A549 (cell line): ENCODE results near the gene LGMN. TPM values are rescaled to one million over a fixed set of nuclear protein-coding genes. Genes with fewer than 3 reads are reported as not detected.

Experiments
- ATAC-seq, 2 experiments: fragments of 200-7000 bp in 1 of 2; fragments of >200 bp in 1 of 2; cut with Nextera tagmentation in 1 of 2; cut with Tn5 transposase in 1 of 2; 3 replicates each; pipeline versions ENCODE4 v1.8.0 to v1.9.1; 2018 to 2020; ENCODE audit warnings: mild to moderate bottlenecking in 1 of 2, moderate library complexity in 1 of 2
- CTCF ChIA-PET: fragments of 300-600 bp; sonication (Branson Sonifier 250); formaldehyde crosslinking; extraction: SDS; loops from one replicate; lab custom pipeline; 2021; ENCODE audit warnings: antibody characterized with exemption, inconsistent platforms; lab: Yijun Ruan, JAX
- POLR2A ChIA-PET: fragments of 350-600 bp; formaldehyde crosslinking; extraction: SDS; loops from one replicate; lab custom pipeline; 2021; ENCODE audit warnings: antibody characterized with exemption, inconsistent platforms; lab: Yijun Ruan, JAX
- DNase-seq, 2 experiments: peaks; one replicate each; pipeline versions ENCODE4 v3.0.0 to v3.0.0-alpha.2; 2011 to 2016; ENCODE audit warnings: low read depth in 1 of 2, low spot score in 1 of 2
- FAIRE-seq: peaks from 2 replicates; lab custom pipeline; 2011; peaks lifted over from hg19 to GRCh38; lab: Jason Lieb, UNC
- H3K27ac ChIP-seq, 2 experiments: fragments of >200 bp; sonication (Bioruptor Twin); formaldehyde crosslinking; 3 replicates each; pipeline ENCODE4 v1.5.1; 2016 to 2017
- H3K4me1 ChIP-seq: fragments of >200 bp; sonication (Bioruptor Twin); formaldehyde crosslinking; 3 replicates; pipeline ENCODE4 v1.6.1; 2016
- H3K4me2 ChIP-seq: fragments of >200 bp; sonication (Bioruptor Twin); formaldehyde crosslinking; 3 replicates; pipeline ENCODE4 v1.6.1; 2016
- H3K4me3 ChIP-seq: fragments of >200 bp; sonication (Bioruptor Twin); formaldehyde crosslinking; 3 replicates; pipeline ENCODE4 v1.5.1; 2016
- H3K9me3 ChIP-seq: fragments of >200 bp; sonication (Bioruptor Twin); formaldehyde crosslinking; 3 replicates; pipeline ENCODE4 v1.6.1; 2016
- BCL3 ChIP-seq: fragments of >200 bp; sonication (Bioruptor Twin); formaldehyde crosslinking; IDR thresholded peaks from 3 replicates; pipeline ENCODE4 v1.6.1; 2016
- CBX8 ChIP-seq: fragments of 200-600 bp; sonication (generic); IDR thresholded peaks from 2 replicates; pipeline ENCODE4 v1.6.1; 2016
- ELK1 ChIP-seq: fragments of 150-350 bp; IDR thresholded peaks from 2 replicates; pipeline ENCODE4 v1.6.1; 2014; ENCODE audit warnings: low read depth, mild to moderate bottlenecking, low read length
- EP300 ChIP-seq, 2 experiments: fragments of >200 bp; sonication (Bioruptor Twin); formaldehyde crosslinking; IDR thresholded peaks; 2 replicates in 1 of 2; 3 replicates in 1 of 2; pipeline ENCODE4 v1.6.1; 2016 to 2017
- FOXS1 ChIP-seq: fragments of 250-450 bp; sonication (Bioruptor Pico); IDR thresholded peaks from 2 replicates; pipeline ENCODE4 v1.5.0; 2020; ENCODE audit warnings: mild to moderate bottlenecking, moderate library complexity
- GATA3 ChIP-seq: IDR thresholded peaks from 2 replicates; pipeline ENCODE4 v1.6.1; 2012; ENCODE audit warnings: borderline replicate concordance
- HMGXB4 ChIP-seq: fragments of 250-450 bp; sonication (Bioruptor Pico); IDR thresholded peaks from 2 replicates; pipeline ENCODE4 v1.5.0; 2021; ENCODE audit warnings: mild to moderate bottlenecking, moderate library complexity, borderline replicate concordance
- HOXA7 ChIP-seq: fragments of 250-450 bp; sonication (Bioruptor Pico); IDR thresholded peaks from 2 replicates; pipeline ENCODE4 v1.5.0; 2020; ENCODE audit warnings: mild to moderate bottlenecking, moderate library complexity
- JUNB ChIP-seq: fragments of >200 bp; sonication (Bioruptor Twin); formaldehyde crosslinking; IDR thresholded peaks from 2 replicates; pipeline ENCODE4 v1.6.1; 2016
- MAZ ChIP-seq: fragments of 150-350 bp; IDR thresholded peaks from 2 replicates; pipeline ENCODE4 v1.6.1; 2014; ENCODE audit warnings: antibody characterized with exemption, low read depth, low read length, borderline replicate concordance
- MYC ChIP-seq: IDR thresholded peaks from 2 replicates; pipeline ENCODE4 v1.6.1; 2012; ENCODE audit warnings: mild to moderate bottlenecking, inconsistent platforms, low read length, improper control_type of control experiment, borderline replicate concordance
- PBX3 ChIP-seq: IDR thresholded peaks from 2 replicates; pipeline ENCODE4 v1.6.1; 2012
- PHF8 ChIP-seq: fragments of 200-600 bp; sonication (generic); IDR thresholded peaks from 2 replicates; pipeline ENCODE4 v1.6.1; 2016; ENCODE audit warnings: low read depth, mild to moderate bottlenecking, antibody characterized with exemption, moderate library complexity, borderline replicate concordance
- RCOR1 ChIP-seq: fragments of 150-350 bp; IDR thresholded peaks from 2 replicates; pipeline ENCODE4 v1.6.1; 2014; ENCODE audit warnings: antibody characterized with exemption, low read length, low read depth
- REST ChIP-seq: fragments of 200-600 bp; sonication (generic); IDR thresholded peaks from 2 replicates; pipeline ENCODE4 v1.6.1; 2016; ENCODE audit warnings: antibody characterized with exemption, mild to moderate bottlenecking, moderate library complexity
- RFX5 ChIP-seq: fragments of 450-650 bp; IDR thresholded peaks from 2 replicates; pipeline ENCODE4 v1.7.1; 2014; ENCODE audit warnings: antibody characterized with exemption, mild to moderate bottlenecking, moderate library complexity
- TFCP2L1 ChIP-seq: fragments of 250-450 bp; sonication (Bioruptor Pico); IDR thresholded peaks from 2 replicates; pipeline ENCODE4 v1.5.0; 2021; ENCODE audit warnings: mild to moderate bottlenecking
- ZFP36 ChIP-seq: fragments of 450-650 bp; IDR thresholded peaks from 2 replicates; pipeline ENCODE4 v1.6.1; 2014; ENCODE audit warnings: borderline replicate concordance; ENCODE audit not compliant: partially characterized antibody
- WGBS: methylation state at CpG from one replicate; pipeline ENCODE4 v1.1.6; 2017; ENCODE audit errors: missing lambda C conversion rate; 5-methylcytosine and 5-hydroxymethylcytosine counted together
- polyA plus RNA-seq, 4 experiments: library from polyadenylated mRNA; depleted of rRNA in 3 of 4; stranded (reverse); fragments of >200 nt; fragmentation: RNase III in 1 of 4; extraction: RNeasy Plus Mini Kit Qiagen cat#74134 plus additional on column Dnase treatment in 1 of 4; gene quantifications; 2 replicates in 3 of 4; 3 replicates in 1 of 4; pipeline ENCODE4 v1.2.3, GENCODE V29; 2011 to 2017
- TF ChIP-seq, protein P1 (sequence below): fragments of >200 bp; sonication (Bioruptor Twin); formaldehyde crosslinking; IDR thresholded peaks from 2 replicates; pipeline ENCODE4 v1.6.1; 2016
- TF ChIP-seq, protein P2 (sequence below): fragments of >200 bp; sonication (Bioruptor Twin); formaldehyde crosslinking; IDR thresholded peaks from 3 replicates; pipeline ENCODE4 v1.5.1; 2016
- TF ChIP-seq, protein P3 (sequence below): fragments of 250-450 bp; sonication (Bioruptor Pico); IDR thresholded peaks from 2 replicates; pipeline ENCODE4 v1.5.0; 2020; ENCODE audit warnings: low read depth, mild to moderate bottlenecking, moderate library complexity

Gene LGMN
- polyA plus RNA-seq, 2 of the 4 experiments (the other 2 are of a cell fraction), result 70.4 to 106 TPM

GRCh38 chr14:92717571-92718042, 30.8 kb downstream of the LGMN start (continued):
- TF ChIP-seq GATA3, result no peak

DNA sequence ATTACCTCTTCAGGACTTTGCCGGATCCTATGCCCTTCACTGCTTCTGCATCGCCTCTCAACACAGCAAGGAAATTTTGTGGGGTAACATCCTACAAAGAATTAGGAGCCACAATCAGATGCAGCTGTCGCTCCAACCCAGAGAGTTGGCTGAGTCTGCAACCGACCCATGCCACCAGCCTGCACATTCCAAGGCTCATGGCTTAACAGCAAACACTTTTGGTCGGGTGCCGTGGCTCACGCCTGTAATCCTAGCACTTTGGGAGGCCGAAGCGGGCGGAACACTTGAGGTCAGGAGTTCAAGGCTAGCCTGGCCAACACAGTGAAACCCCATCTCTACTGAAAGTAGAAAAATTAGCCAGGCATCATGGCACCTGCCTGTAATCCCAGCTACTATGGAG, 32.3 kb downstream of the LGMN start:
- TF ChIP-seq, protein P1, sequence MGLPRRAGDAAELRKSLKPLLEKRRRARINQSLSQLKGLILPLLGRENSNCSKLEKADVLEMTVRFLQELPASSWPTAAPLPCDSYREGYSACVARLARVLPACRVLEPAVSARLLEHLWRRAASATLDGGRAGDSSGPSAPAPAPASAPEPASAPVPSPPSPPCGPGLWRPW, result no peak
- TF ChIP-seq PHF8 (no peak), JUNB (no peak), PBX3 (no peak), TFCP2L1 (CRISPR knock-in tag) (no peak), MAZ (no peak), HOXA7 (CRISPR knock-in tag) (no peak), MYC (no peak), ZFP36 (no peak), EP300 (IDR thresholded peaks at IDR 0.05) (no peak), BCL3 (no peak), RFX5 (no peak), HMGXB4 (CRISPR knock-in tag) (no peak), CBX8 (no peak), FOXS1 (CRISPR knock-in tag) (no peak), REST (no peak), RCOR1 (no peak), ELK1 (no peak)
- TF ChIP-seq, protein P2, sequence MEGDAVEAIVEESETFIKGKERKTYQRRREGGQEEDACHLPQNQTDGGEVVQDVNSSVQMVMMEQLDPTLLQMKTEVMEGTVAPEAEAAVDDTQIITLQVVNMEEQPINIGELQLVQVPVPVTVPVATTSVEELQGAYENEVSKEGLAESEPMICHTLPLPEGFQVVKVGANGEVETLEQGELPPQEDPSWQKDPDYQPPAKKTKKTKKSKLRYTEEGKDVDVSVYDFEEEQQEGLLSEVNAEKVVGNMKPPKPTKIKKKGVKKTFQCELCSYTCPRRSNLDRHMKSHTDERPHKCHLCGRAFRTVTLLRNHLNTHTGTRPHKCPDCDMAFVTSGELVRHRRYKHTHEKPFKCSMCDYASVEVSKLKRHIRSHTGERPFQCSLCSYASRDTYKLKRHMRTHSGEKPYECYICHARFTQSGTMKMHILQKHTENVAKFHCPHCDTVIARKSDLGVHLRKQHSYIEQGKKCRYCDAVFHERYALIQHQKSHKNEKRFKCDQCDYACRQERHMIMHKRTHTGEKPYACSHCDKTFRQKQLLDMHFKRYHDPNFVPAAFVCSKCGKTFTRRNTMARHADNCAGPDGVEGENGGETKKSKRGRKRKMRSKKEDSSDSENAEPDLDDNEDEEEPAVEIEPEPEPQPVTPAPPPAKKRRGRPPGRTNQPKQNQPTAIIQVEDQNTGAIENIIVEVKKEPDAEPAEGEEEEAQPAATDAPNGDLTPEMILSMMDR, result no peak
- TF ChIP-seq, protein P3, sequence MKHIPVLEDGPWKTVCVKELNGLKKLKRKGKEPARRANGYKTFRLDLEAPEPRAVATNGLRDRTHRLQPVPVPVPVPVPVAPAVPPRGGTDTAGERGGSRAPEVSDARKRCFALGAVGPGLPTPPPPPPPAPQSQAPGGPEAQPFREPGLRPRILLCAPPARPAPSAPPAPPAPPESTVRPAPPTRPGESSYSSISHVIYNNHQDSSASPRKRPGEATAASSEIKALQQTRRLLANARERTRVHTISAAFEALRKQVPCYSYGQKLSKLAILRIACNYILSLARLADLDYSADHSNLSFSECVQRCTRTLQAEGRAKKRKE (CRISPR knock-in tag), result no peak
- POLR2A ChIA-PET, result no interaction called here
- DNase-seq, result no peak

More for the DNA sequence above, 32.3 kb downstream of the LGMN start:
- Histone ChIP-seq H3K27ac (no peak overlapping the region), H3K4me2 (no peak overlapping the region), H3K4me1 (peaks cover 15% of the 10 kb centered on the region), H3K9me3 (no peaks in the 10 kb centered on the region), H3K4me3 (no peak overlapping the region)
- ATAC-seq (no peak), FAIRE-seq (no peak)
- CTCF ChIA-PET, result interaction anchor here (2.2 to 12.3 kb wide), 3 partner anchors 10 to 66 kb away, joined by 5 to 132 read pairs (median 54); no protein-coding TSS in a partner anchor
- whole genome bisulfite sequencing, result 93% methylated on average over 10 of the region's 10 CpGs
